ENCODE results near the gene WWP2.

DNA sequence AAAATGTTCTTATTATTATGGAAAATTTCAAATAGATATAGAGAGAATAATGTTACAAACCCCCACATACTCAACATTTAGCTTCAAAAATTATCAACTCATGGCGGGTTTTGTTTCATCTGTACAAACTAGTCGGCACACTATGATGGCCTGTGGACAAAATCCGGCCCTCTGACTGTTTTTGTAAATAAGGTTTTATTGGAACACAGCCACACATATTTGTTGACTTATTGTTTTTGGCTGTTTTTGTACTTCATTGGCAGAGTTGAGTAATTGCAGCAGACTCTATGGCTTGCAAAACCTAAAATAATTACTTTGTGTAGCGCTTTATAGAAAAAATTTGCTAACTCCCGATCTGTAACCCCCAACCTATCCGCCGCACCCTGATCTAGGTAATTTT, 147.6 kb downstream of the WWP2 start:
- TF ChIP-seq CTCF (IDR thresholded peaks at IDR 0.05) = no peak
- TF ChIP-seq EZH2phosphoT487 (IDR thresholded peaks at IDR 0.05) = no peak
